Measurements from ENCODE around the gene PLCH1.

GRCh38 chr3:155528579-155528978 is 216.3 kb downstream of the PLCH1 start:
- TF ChIP-seq POLR2AphosphoS5 (IDR thresholded peaks at IDR 0.05; ENCODE audit: low read depth), result no peak
- TF ChIP-seq EZH2 (IDR thresholded peaks at IDR 0.05; ENCODE audit: low read depth, unreplicated experiment), result no peak
- TF ChIP-seq, protein P1, sequence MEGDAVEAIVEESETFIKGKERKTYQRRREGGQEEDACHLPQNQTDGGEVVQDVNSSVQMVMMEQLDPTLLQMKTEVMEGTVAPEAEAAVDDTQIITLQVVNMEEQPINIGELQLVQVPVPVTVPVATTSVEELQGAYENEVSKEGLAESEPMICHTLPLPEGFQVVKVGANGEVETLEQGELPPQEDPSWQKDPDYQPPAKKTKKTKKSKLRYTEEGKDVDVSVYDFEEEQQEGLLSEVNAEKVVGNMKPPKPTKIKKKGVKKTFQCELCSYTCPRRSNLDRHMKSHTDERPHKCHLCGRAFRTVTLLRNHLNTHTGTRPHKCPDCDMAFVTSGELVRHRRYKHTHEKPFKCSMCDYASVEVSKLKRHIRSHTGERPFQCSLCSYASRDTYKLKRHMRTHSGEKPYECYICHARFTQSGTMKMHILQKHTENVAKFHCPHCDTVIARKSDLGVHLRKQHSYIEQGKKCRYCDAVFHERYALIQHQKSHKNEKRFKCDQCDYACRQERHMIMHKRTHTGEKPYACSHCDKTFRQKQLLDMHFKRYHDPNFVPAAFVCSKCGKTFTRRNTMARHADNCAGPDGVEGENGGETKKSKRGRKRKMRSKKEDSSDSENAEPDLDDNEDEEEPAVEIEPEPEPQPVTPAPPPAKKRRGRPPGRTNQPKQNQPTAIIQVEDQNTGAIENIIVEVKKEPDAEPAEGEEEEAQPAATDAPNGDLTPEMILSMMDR (conservative IDR thresholded peaks at IDR 0.05; ENCODE audit: low read depth in 2 of 2), result no peak
- no peak for TF ChIP-seq CREB1 (CRISPR knock-in tag; IDR thresholded peaks at IDR 0.05; ENCODE audit: low read depth)
- no peak for TF ChIP-seq JUNB (IDR thresholded peaks at IDR 0.05; ENCODE audit: unreplicated experiment)
- no peak for TF ChIP-seq STAT1 (IDR thresholded peaks at IDR 0.05; ENCODE audit: unreplicated experiment)
- TF ChIP-seq EZH2phosphoT487 (IDR thresholded peaks at IDR 0.05; ENCODE audit: unreplicated experiment), result no peak
- no peak for TF ChIP-seq NANOG (IDR thresholded peaks at IDR 0.05; ENCODE audit: borderline replicate concordance)
- TF ChIP-seq, protein P2, sequence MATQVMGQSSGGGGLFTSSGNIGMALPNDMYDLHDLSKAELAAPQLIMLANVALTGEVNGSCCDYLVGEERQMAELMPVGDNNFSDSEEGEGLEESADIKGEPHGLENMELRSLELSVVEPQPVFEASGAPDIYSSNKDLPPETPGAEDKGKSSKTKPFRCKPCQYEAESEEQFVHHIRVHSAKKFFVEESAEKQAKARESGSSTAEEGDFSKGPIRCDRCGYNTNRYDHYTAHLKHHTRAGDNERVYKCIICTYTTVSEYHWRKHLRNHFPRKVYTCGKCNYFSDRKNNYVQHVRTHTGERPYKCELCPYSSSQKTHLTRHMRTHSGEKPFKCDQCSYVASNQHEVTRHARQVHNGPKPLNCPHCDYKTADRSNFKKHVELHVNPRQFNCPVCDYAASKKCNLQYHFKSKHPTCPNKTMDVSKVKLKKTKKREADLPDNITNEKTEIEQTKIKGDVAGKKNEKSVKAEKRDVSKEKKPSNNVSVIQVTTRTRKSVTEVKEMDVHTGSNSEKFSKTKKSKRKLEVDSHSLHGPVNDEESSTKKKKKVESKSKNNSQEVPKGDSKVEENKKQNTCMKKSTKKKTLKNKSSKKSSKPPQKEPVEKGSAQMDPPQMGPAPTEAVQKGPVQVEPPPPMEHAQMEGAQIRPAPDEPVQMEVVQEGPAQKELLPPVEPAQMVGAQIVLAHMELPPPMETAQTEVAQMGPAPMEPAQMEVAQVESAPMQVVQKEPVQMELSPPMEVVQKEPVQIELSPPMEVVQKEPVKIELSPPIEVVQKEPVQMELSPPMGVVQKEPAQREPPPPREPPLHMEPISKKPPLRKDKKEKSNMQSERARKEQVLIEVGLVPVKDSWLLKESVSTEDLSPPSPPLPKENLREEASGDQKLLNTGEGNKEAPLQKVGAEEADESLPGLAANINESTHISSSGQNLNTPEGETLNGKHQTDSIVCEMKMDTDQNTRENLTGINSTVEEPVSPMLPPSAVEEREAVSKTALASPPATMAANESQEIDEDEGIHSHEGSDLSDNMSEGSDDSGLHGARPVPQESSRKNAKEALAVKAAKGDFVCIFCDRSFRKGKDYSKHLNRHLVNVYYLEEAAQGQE (IDR thresholded peaks at IDR 0.05; ENCODE audit: unreplicated experiment), result no peak
- no peak for TF ChIP-seq ZNF114 (CRISPR knock-in tag; IDR thresholded peaks at IDR 0.05)
- TF ChIP-seq, protein P3, sequence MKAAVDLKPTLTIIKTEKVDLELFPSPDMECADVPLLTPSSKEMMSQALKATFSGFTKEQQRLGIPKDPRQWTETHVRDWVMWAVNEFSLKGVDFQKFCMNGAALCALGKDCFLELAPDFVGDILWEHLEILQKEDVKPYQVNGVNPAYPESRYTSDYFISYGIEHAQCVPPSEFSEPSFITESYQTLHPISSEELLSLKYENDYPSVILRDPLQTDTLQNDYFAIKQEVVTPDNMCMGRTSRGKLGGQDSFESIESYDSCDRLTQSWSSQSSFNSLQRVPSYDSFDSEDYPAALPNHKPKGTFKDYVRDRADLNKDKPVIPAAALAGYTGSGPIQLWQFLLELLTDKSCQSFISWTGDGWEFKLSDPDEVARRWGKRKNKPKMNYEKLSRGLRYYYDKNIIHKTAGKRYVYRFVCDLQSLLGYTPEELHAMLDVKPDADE (IDR thresholded peaks at IDR 0.05), result no peak
- TF ChIP-seq ZNF462 (CRISPR knock-in tag; IDR thresholded peaks at IDR 0.05), result no peak
